SK-N-SH treated with all-trans-retinoic acid at 6 μM for 48 hours (cell line): Measurements from ENCODE around the gene MT1M.

Experiments used
- ATAC-seq: fragments of 200-7000 bp; cut with Tn5 transposase; 3 replicates; pipeline ENCODE4 v1.9.1; 2020; ENCODE audit warnings: mild to moderate bottlenecking, moderate library complexity
- ARNTL ChIP-seq: fragments of 450-650 bp; formaldehyde crosslinking; IDR thresholded peaks from 2 replicates; pipeline ENCODE4 v1.5.0; 2020; ENCODE audit warnings: low read depth, mild to moderate bottlenecking, moderate library complexity, borderline replicate concordance
- CSRNP3 ChIP-seq: fragments of 250-450 bp; sonication (Bioruptor Pico); IDR thresholded peaks from 2 replicates; pipeline ENCODE4 v1.5.1; 2021; ENCODE audit warnings: mild to moderate bottlenecking, moderate library complexity
- GLIS3 ChIP-seq: fragments of 250-450 bp; sonication (Bioruptor Pico); IDR thresholded peaks from 2 replicates; pipeline ENCODE4 v1.5.0; 2020; ENCODE audit warnings: mild to moderate bottlenecking, moderate library complexity
- OSR1 ChIP-seq: fragments of 250-450 bp; sonication (Bioruptor Pico); IDR thresholded peaks from 2 replicates; pipeline ENCODE4 v1.8.0; 2022; ENCODE audit warnings: moderate library complexity, mild to moderate bottlenecking, inconsistent platforms
- PPARA ChIP-seq: fragments of 250-450 bp; sonication (Bioruptor Pico); IDR thresholded peaks from 2 replicates; pipeline ENCODE4 v1.5.0; 2020; ENCODE audit warnings: mild to moderate bottlenecking, borderline replicate concordance
- RARB ChIP-seq: fragments of 250-450 bp; sonication (Bioruptor Pico); IDR thresholded peaks from 2 replicates; pipeline ENCODE4 v1.8.0; 2021; ENCODE audit warnings: mild to moderate bottlenecking, moderate library complexity
- SNAI2 ChIP-seq: fragments of 250-450 bp; sonication (Bioruptor Pico); IDR thresholded peaks from 2 replicates; pipeline ENCODE4 v1.5.0; 2020; ENCODE audit warnings: mild to moderate bottlenecking, moderate library complexity
- TSHZ2 ChIP-seq: fragments of 250-450 bp; sonication (Bioruptor Pico); IDR thresholded peaks from 2 replicates; pipeline ENCODE4 v1.5.0; 2020; ENCODE audit warnings: mild to moderate bottlenecking, moderate library complexity
- ZNF70 ChIP-seq: fragments of 450-650 bp; formaldehyde crosslinking; IDR thresholded peaks from 2 replicates; pipeline ENCODE4 v1.5.0; 2020; ENCODE audit warnings: mild to moderate bottlenecking, moderate library complexity
- TF ChIP-seq, protein P1 (sequence below): fragments of 250-450 bp; sonication (Bioruptor Pico); IDR thresholded peaks from 2 replicates; pipeline ENCODE4 v1.8.0; 2020; ENCODE audit warnings: mild to moderate bottlenecking, moderate library complexity, borderline replicate concordance

MT1M gene

DNA sequence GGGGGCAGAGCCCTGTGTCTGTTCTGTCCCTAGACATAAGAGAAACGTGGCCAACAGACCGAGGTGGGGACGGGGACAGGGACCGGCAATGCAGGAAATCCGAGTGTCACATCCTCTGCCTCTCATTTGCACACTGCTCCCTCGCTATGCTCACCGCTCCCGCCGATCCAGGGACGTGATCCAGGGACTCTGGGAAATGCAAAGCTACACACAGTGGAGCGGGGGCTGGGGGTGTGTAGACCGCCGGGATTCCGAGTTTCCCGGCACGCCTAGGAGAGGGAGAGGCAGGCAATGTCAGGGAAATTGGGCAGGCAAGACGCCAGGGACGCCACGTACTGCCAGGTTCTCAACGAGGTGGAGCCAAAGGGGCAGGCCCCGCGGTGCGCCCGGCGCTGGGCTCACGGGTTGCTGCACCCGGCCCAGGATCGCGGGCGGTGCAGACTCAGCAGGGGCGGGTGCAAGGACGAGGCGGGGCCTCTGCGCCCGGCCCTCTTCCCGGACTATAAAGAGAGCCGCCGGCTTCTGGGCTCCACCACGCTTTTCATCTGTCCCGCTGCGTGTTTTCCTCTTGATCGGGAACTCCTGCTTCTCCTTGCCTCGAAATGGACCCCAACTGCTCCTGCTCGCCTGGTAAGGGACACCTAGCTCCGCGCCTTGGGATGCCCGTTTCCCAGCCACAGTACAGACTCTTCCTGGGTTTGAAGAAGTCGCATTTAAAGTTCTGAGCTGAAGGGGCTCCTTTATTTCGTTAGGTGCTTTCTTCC lies 49.7 kb downstream of the MT1M start, which contains the start of gene MT1X:
Gene MT1X, plus strand, starts transcription at position 532 of the 764 bp plus-strand sequence. Its CDS starts 71 bp downstream, at position 603.
- peak; percentile 99 for ATAC-seq
- no peak for TF ChIP-seq RARB
- TF ChIP-seq OSR1 = no peak
- no peak for TF ChIP-seq PPARA
- TF ChIP-seq GLIS3 (CRISPR knock-in tag) = no peak
- TF ChIP-seq TSHZ2 = no peak
- TF ChIP-seq SNAI2 = no peak
- TF ChIP-seq CSRNP3 = no peak

DNA sequence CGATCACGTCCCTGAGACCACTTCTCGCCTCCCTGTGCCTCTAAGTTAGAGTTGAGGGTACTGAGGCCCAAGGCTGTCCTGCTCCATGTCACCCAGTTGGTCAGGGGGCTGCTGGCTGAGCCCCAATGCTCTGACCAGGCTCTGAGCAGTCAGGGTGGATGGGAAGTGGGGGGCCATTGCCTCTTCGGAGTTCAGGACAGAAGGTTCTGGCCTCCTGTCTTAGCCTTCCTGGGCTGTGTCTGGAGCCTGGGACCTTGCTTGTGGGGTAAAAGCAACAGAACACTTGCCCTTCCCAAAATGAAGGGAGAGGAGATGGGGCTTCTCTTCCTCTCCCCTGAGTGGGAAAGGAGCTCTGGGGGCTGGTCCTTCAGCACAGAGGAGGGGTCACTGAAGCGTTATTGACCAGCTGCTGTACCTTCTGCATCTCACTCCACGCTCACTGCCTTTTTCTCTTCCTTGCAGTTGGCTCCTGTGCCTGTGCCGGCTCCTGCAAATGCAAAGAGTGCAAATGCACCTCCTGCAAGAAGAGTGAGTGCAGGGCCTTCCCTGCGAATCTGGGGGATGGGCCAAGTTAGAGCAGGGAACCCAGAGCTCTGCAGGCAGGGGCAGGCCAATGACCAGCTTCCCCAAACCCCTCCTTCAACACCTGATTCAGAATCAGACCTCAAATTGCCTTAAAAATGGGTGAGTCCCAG lies 50.4 kb downstream of the MT1M start:
- ATAC-seq = peak; percentile 14
- no peak for TF ChIP-seq RARB
- TF ChIP-seq TSHZ2 = no peak
- no peak for TF ChIP-seq ZNF70
- no peak for TF ChIP-seq PPARA
- TF ChIP-seq, protein P1, sequence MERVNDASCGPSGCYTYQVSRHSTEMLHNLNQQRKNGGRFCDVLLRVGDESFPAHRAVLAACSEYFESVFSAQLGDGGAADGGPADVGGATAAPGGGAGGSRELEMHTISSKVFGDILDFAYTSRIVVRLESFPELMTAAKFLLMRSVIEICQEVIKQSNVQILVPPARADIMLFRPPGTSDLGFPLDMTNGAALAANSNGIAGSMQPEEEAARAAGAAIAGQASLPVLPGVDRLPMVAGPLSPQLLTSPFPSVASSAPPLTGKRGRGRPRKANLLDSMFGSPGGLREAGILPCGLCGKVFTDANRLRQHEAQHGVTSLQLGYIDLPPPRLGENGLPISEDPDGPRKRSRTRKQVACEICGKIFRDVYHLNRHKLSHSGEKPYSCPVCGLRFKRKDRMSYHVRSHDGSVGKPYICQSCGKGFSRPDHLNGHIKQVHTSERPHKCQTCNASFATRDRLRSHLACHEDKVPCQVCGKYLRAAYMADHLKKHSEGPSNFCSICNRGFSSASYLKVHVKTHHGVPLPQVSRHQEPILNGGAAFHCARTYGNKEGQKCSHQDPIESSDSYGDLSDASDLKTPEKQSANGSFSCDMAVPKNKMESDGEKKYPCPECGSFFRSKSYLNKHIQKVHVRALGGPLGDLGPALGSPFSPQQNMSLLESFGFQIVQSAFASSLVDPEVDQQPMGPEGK (CRISPR knock-in tag) = no peak
- TF ChIP-seq ARNTL (CRISPR knock-in tag) = no peak
- TF ChIP-seq, all 23 proteins: peak for 0
